ENCODE data around the gene TMEM203. TPM values are rescaled to one million over a fixed set of nuclear protein-coding genes. Genes with fewer than 3 reads are reported as not detected.
A peak's percentile ranks its signal among the peaks of the same experiment; 100 is the strongest.

TMEM203 gene
- total RNA-seq, 1 donor from 2014 or later: 41.2 TPM

GRCh38 chr9:137237759-137238726 is 32.6 kb upstream of the TMEM203 start:
- H3K9me3 Mint-ChIP-seq (ENCODE audit: unreplicated experiment): no peaks in the 10 kb centered on the region
- peaks cover 9% of the 10 kb centered on the region for H3K36me3 Mint-ChIP-seq (ENCODE audit: unreplicated experiment)
- DNase-seq (ENCODE audit: extremely low spot score, unreplicated experiment): no peak
- TF ChIP-seq, protein P1, sequence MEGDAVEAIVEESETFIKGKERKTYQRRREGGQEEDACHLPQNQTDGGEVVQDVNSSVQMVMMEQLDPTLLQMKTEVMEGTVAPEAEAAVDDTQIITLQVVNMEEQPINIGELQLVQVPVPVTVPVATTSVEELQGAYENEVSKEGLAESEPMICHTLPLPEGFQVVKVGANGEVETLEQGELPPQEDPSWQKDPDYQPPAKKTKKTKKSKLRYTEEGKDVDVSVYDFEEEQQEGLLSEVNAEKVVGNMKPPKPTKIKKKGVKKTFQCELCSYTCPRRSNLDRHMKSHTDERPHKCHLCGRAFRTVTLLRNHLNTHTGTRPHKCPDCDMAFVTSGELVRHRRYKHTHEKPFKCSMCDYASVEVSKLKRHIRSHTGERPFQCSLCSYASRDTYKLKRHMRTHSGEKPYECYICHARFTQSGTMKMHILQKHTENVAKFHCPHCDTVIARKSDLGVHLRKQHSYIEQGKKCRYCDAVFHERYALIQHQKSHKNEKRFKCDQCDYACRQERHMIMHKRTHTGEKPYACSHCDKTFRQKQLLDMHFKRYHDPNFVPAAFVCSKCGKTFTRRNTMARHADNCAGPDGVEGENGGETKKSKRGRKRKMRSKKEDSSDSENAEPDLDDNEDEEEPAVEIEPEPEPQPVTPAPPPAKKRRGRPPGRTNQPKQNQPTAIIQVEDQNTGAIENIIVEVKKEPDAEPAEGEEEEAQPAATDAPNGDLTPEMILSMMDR (IDR thresholded peaks at IDR 0.05): no peak
- H3K27me3 Mint-ChIP-seq (ENCODE audit: unreplicated experiment): no peaks in the 10 kb centered on the region
- H3K4me3 Mint-ChIP-seq (ENCODE audit: unreplicated experiment): no peak overlapping the region
- H3K4me1 Mint-ChIP-seq (ENCODE audit: unreplicated experiment): peaks cover 24% of the 10 kb centered on the region
- no peak overlapping the region for H3K27ac Mint-ChIP-seq (ENCODE audit: unreplicated experiment)

DNA sequence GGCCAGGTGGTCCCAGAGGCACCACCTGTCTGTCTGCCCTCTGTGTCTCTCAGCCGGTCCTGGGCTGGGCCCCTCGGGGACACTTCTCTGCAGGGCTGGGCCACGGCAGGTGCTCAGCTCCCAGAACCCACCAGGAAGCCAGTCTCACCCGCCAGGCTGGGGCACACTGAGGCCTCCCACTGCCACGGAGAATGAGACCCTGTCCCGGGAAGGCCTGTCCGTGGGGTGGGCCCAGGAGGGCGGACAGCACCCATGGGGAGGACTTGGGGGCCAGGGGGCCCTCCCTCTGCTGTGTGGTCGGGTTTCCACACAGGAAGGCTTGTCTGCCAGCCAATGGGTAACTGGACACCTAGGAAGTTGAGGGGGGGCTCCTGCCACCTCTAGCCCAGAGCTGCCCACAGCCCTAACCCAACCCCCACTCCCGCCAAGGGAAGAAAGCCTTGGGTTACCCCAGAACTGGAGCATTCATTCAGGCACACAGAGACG is 31.5 kb upstream of the TMEM203 start:
- no peaks in the 10 kb centered on the region for H3K36me3 Mint-ChIP-seq (ENCODE audit: unreplicated experiment)
- no peaks in the 10 kb centered on the region for H3K9me3 Mint-ChIP-seq (ENCODE audit: unreplicated experiment)
- TF ChIP-seq, protein P1 (IDR thresholded peaks at IDR 0.05): no peak
- H3K27ac Mint-ChIP-seq (ENCODE audit: unreplicated experiment): no peak overlapping the region
- H3K4me1 Mint-ChIP-seq (ENCODE audit: unreplicated experiment): peaks cover 14% of the 10 kb centered on the region
- no peak for DNase-seq (ENCODE audit: extremely low spot score, unreplicated experiment)
- no peaks in the 10 kb centered on the region for H3K27me3 Mint-ChIP-seq (ENCODE audit: unreplicated experiment)
- H3K4me3 Mint-ChIP-seq (ENCODE audit: unreplicated experiment): no peak overlapping the region

DNA sequence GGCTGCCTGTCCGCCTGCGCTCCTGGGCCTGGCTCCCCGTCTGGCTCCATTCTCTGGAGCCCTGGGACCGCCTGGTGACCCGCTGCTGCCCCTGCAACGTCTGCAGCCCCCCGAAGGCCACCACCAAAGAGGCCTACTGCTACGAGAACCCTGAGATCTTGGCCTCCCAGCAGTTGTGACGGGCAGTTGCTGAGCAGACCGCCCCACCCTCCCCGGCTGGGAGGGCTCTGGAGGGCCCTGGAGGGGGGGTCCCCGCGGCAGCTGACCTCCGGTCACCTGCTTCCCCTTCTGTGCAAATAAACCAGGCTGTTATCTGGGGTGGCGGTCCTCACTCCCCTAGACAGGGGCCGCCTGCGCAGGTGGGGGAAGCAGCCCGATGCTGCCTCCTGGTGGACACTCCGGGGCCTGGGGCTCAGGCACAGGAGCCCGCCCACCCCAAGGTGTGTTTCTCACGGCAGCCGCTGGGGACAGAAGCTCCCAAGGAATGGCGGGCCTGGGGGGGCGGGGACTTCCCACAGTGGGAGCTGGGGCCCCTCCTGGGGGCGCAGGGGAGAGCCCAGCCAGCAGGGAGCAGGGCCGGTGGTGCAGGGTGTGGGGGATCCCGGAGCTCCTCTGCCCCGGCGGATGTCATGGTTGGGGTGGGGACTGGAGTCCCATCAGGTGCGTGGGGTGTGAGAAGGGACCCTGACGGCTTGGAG is 30.9 kb upstream of the TMEM203 start:
- peak; percentile 94 for DNase-seq (ENCODE audit: extremely low spot score, unreplicated experiment)
- TF ChIP-seq, protein P1 (IDR thresholded peaks at IDR 0.05): peak; percentile 96
- H3K27ac Mint-ChIP-seq (ENCODE audit: unreplicated experiment): no peak overlapping the region
- H3K27me3 Mint-ChIP-seq (ENCODE audit: unreplicated experiment): no peaks in the 10 kb centered on the region
- H3K4me1 Mint-ChIP-seq (ENCODE audit: unreplicated experiment): peaks cover 14% of the 10 kb centered on the region
- no peaks in the 10 kb centered on the region for H3K9me3 Mint-ChIP-seq (ENCODE audit: unreplicated experiment)
- H3K4me3 Mint-ChIP-seq (ENCODE audit: unreplicated experiment): no peak overlapping the region
- no peaks in the 10 kb centered on the region for H3K36me3 Mint-ChIP-seq (ENCODE audit: unreplicated experiment)

- TF ChIP-seq, protein P1 (IDR thresholded peaks at IDR 0.05): no peak
- Mint-ChIP-seq H3K36me3 (ENCODE audit: unreplicated experiment) (no peaks in the 10 kb centered on the region), H3K9me3 (ENCODE audit: unreplicated experiment) (no peaks in the 10 kb centered on the region), H3K4me3 (ENCODE audit: unreplicated experiment) (no peak overlapping the region), H3K4me1 (ENCODE audit: unreplicated experiment) (peaks cover 14% of the 10 kb centered on the region), H3K27me3 (ENCODE audit: unreplicated experiment) (no peaks in the 10 kb centered on the region), H3K27ac (ENCODE audit: unreplicated experiment) (no peak overlapping the region)
- no peak for DNase-seq (ENCODE audit: extremely low spot score, unreplicated experiment)
Observed at GRCh38 chr9:137235424-137236237, 30.2 kb upstream of the TMEM203 start.

Data from osteocyte (in vitro differentiated cells).